ENCODE data around the gene TNRC6B. TPM values are rescaled to one million over a fixed set of nuclear protein-coding genes. Genes with fewer than 3 reads are reported as not detected.
"Not testable (repeated sequence)": the region's sequence is repeated elsewhere in the genome, so short reads cannot be mapped to it uniquely, and the experiment has no call there.

Gene TNRC6B
- total RNA-seq, 1 experiment from 2014 or later: 50.4 TPM

DNA sequence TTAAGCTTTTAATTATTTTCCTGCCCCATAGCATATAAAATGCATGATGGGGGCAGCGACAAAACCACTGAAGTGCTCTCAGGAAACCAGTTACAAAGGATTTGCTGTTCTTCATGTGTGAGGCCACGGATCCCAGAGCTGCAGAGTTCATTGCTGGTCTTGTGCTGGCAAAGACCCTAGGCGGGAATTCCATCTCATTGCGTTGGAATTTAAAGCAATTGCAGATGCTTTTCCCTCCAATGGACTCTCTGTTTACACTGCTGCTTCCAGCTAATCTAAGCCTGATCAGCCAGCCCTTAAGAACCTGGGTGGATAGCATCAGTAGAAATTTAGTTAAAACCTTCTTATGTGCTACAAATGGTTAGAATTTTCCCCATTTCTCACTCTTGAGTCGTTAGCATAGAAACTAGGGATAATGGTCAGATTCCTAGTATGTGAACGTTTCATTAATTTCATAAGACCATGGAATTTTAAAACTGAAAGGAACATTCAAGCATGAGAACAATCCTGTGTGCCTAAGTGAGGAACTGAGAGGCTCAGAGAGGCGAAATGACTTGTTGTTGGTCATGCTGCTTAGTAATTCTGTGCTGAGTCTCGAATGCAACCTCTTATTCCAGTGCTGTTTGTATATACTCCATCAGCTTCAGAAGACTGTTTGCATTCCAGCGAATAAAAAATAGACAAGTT, 132.5 kb downstream of the TNRC6B start (continued):
- TF ChIP-seq TCF7 (CRISPR knock-in tag; IDR thresholded peaks at IDR 0.05; ENCODE audit: low read depth) (no peak), SMAD3 (CRISPR knock-in tag; IDR thresholded peaks at IDR 0.05; ENCODE audit: borderline replicate concordance) (no peak), ZNF219 (CRISPR knock-in tag; IDR thresholded peaks at IDR 0.05; ENCODE audit: borderline replicate concordance) (no peak)

DNA sequence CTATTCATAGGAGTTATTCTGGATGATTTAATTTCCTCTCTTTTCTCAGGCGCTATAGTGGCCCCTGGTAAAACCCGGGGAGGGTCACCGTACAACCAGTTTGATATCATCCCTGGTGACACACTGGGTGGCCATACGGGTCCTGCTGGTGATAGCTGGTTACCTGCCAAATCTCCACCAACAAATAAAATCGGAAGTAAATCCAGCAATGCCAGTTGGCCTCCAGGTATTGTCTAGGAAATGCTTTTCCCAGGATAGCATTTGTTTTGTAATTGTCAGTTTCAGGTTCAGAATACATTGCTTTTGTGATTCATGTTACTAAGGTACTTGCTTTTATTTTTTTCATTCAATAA, 133.0 kb downstream of the TNRC6B start:
- ChIA-PET POLR2A (no interaction called here), CTCF (no interaction called here)
- no peaks in the 10 kb centered on the region for H3K9me3 Mint-ChIP-seq
- ATAC-seq: no peak
- H3K36me3 Mint-ChIP-seq: peaks cover 72% of the 10 kb centered on the region
- no peaks in the 10 kb centered on the region; the same call in 1 of the 2 replicates for H3K27me3 Mint-ChIP-seq (ENCODE audit: low read depth)
- no peak for TF ChIP-seq NR3C1 (CRISPR knock-in tag; conservative IDR thresholded peaks at IDR 0.05; ENCODE audit: low read depth)
- TF ChIP-seq, protein P1, sequence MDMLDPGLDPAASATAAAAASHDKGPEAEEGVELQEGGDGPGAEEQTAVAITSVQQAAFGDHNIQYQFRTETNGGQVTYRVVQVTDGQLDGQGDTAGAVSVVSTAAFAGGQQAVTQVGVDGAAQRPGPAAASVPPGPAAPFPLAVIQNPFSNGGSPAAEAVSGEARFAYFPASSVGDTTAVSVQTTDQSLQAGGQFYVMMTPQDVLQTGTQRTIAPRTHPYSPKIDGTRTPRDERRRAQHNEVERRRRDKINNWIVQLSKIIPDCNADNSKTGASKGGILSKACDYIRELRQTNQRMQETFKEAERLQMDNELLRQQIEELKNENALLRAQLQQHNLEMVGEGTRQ (CRISPR knock-in tag; IDR thresholded peaks at IDR 0.05): no peak
- TF ChIP-seq, protein P2, sequence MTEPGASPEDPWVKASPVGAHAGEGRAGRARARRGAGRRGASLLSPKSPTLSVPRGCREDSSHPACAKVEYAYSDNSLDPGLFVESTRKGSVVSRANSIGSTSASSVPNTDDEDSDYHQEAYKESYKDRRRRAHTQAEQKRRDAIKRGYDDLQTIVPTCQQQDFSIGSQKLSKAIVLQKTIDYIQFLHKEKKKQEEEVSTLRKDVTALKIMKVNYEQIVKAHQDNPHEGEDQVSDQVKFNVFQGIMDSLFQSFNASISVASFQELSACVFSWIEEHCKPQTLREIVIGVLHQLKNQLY (CRISPR knock-in tag; IDR thresholded peaks at IDR 0.05): no peak
- no peak for TF ChIP-seq TP53 (CRISPR knock-in tag; IDR thresholded peaks at IDR 0.05)
- TF ChIP-seq, protein P3, sequence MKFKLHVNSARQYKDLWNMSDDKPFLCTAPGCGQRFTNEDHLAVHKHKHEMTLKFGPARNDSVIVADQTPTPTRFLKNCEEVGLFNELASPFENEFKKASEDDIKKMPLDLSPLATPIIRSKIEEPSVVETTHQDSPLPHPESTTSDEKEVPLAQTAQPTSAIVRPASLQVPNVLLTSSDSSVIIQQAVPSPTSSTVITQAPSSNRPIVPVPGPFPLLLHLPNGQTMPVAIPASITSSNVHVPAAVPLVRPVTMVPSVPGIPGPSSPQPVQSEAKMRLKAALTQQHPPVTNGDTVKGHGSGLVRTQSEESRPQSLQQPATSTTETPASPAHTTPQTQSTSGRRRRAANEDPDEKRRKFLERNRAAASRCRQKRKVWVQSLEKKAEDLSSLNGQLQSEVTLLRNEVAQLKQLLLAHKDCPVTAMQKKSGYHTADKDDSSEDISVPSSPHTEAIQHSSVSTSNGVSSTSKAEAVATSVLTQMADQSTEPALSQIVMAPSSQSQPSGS (CRISPR knock-in tag; IDR thresholded peaks at IDR 0.05; ENCODE audit: borderline replicate concordance, low read depth): no peak
- no peak for TF ChIP-seq ELF4 (CRISPR knock-in tag; IDR thresholded peaks at IDR 0.05; ENCODE audit: low read depth)
- TF ChIP-seq, protein P4, sequence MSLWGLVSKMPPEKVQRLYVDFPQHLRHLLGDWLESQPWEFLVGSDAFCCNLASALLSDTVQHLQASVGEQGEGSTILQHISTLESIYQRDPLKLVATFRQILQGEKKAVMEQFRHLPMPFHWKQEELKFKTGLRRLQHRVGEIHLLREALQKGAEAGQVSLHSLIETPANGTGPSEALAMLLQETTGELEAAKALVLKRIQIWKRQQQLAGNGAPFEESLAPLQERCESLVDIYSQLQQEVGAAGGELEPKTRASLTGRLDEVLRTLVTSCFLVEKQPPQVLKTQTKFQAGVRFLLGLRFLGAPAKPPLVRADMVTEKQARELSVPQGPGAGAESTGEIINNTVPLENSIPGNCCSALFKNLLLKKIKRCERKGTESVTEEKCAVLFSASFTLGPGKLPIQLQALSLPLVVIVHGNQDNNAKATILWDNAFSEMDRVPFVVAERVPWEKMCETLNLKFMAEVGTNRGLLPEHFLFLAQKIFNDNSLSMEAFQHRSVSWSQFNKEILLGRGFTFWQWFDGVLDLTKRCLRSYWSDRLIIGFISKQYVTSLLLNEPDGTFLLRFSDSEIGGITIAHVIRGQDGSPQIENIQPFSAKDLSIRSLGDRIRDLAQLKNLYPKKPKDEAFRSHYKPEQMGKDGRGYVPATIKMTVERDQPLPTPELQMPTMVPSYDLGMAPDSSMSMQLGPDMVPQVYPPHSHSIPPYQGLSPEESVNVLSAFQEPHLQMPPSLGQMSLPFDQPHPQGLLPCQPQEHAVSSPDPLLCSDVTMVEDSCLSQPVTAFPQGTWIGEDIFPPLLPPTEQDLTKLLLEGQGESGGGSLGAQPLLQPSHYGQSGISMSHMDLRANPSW (CRISPR knock-in tag; conservative IDR thresholded peaks at IDR 0.05; ENCODE audit: low read depth): no peak
- TF ChIP-seq, protein P5, sequence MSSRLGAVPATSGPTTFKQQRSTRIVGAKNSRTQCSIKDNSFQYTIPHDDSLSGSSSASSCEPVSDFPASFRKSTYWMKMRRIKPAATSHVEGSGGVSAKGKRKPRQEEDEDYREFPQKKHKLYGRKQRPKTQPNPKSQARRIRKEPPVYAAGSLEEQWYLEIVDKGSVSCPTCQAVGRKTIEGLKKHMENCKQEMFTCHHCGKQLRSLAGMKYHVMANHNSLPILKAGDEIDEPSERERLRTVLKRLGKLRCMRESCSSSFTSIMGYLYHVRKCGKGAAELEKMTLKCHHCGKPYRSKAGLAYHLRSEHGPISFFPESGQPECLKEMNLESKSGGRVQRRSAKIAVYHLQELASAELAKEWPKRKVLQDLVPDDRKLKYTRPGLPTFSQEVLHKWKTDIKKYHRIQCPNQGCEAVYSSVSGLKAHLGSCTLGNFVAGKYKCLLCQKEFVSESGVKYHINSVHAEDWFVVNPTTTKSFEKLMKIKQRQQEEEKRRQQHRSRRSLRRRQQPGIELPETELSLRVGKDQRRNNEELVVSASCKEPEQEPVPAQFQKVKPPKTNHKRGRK (CRISPR knock-in tag; IDR thresholded peaks at IDR 0.05; ENCODE audit: borderline replicate concordance): no peak
- no peak for TF ChIP-seq IRF2 (CRISPR knock-in tag; IDR thresholded peaks at IDR 0.05; ENCODE audit: borderline replicate concordance, low read depth)
- no peak for TF ChIP-seq CBFB (CRISPR knock-in tag; IDR thresholded peaks at IDR 0.05; ENCODE audit: low read depth)
- TF ChIP-seq ETV6 (CRISPR knock-in tag; IDR thresholded peaks at IDR 0.05): no peak
- no peak for TF ChIP-seq ATF1 (CRISPR knock-in tag; IDR thresholded peaks at IDR 0.05)
- TF ChIP-seq FOXJ3 (CRISPR knock-in tag; IDR thresholded peaks at IDR 0.05; ENCODE audit: borderline replicate concordance): no peak
- TF ChIP-seq, protein P6, sequence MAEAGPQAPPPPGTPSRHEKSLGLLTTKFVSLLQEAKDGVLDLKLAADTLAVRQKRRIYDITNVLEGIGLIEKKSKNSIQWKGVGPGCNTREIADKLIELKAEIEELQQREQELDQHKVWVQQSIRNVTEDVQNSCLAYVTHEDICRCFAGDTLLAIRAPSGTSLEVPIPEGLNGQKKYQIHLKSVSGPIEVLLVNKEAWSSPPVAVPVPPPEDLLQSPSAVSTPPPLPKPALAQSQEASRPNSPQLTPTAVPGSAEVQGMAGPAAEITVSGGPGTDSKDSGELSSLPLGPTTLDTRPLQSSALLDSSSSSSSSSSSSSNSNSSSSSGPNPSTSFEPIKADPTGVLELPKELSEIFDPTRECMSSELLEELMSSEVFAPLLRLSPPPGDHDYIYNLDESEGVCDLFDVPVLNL (CRISPR knock-in tag; IDR thresholded peaks at IDR 0.05; ENCODE audit: borderline replicate concordance, low read depth): no peak
- DNase-seq (ENCODE audit: low spot score): no peak
- H3K4me3 Mint-ChIP-seq: no peak overlapping the region
- H3K4me1 Mint-ChIP-seq: no peaks in the 10 kb centered on the region
- peak overlapping the region; percentile 10; the same call in 1 of the 2 replicates for H3K27ac Mint-ChIP-seq

DNA sequence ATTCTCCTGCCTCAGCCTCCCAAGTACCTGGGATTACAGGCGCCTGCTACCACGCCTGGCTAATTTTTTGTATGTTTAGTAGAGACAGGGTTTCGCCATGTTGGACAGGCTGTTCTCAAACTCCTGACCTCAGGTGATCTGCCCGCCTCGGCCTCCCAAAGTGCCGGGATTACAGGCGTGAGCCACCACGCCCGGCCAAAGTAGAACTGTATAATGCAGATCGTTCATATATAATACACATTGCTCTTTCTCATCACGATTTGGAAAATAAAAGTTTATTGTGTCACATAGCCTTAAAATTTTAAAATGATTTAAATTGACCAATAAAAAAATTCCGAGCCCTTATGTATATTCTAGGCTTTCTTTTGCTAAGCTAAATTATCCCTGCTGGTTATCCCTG, 133.9 kb downstream of the TNRC6B start:
- H3K36me3 Mint-ChIP-seq: peaks cover 81% of the 10 kb centered on the region
- ATAC-seq; H3K4me3 Mint-ChIP-seq; H3K9me3 Mint-ChIP-seq; DNase-seq (ENCODE audit: low spot score); H3K4me1 Mint-ChIP-seq; H3K27ac Mint-ChIP-seq; H3K27me3 Mint-ChIP-seq (ENCODE audit: low read depth); CTCF ChIA-PET: not testable (repeated sequence)
- POLR2A ChIA-PET: interaction anchor here (0.7 kb wide), 1 partner anchor 15 kb away, joined by 4 read pairs; no protein-coding TSS in a partner anchor
